Urinary bladder (tissue), 4 donors: ENCODE measurements around the gene CIROP. TPM values are rescaled to one million over a fixed set of nuclear protein-coding genes. Genes with fewer than 3 reads are reported as not detected.

Source experiments
- DNase-seq: peaks from one replicate; pipeline ENCODE4 v3.0.0-alpha.2; 2015; ENCODE audit errors: extremely low spot score
- H3K27ac ChIP-seq: one replicate; pipeline ENCODE4 v1.5.1; 2013; ENCODE audit warnings: low read depth, mild to moderate bottlenecking, moderate library complexity
- H3K36me3 ChIP-seq: one replicate; pipeline ENCODE4 v1.6.1; 2013; ENCODE audit warnings: mild to moderate bottlenecking, moderate library complexity; ENCODE audit not compliant: insufficient read depth
- H3K4me1 ChIP-seq: one replicate; pipeline ENCODE4 v1.6.1; 2013; ENCODE audit warnings: mild to moderate bottlenecking, moderate library complexity; ENCODE audit not compliant: insufficient read depth
- H3K4me3 ChIP-seq: one replicate; pipeline ENCODE4 v1.5.1; 2013; ENCODE audit warnings: low read depth, low read length
- WGBS: extraction: QIAGEN DNeasy Blood & Tissue Kit; methylation state at CpG from one replicate; pipeline ENCODE4 v1.1.7; 2013; 5-methylcytosine and 5-hydroxymethylcytosine counted together
- polyA plus RNA-seq: library from polyadenylated mRNA; stranded (reverse); fragments of 200-250 nt; gene quantifications from one replicate; pipeline ENCODE4 v1.2.3, GENCODE V29; 2013
- total RNA-seq: library from RNA; depleted of rRNA; stranded (reverse); fragments of >200 nt; gene quantifications from one replicate; pipeline ENCODE4 v1.2.3, GENCODE V29; 2014
- donor health status: healthy with polysubstance abuse.
- donor health status: healthy.

CIROP gene
- total and polyA plus RNA-seq, 2 donors: not detected

DNA sequence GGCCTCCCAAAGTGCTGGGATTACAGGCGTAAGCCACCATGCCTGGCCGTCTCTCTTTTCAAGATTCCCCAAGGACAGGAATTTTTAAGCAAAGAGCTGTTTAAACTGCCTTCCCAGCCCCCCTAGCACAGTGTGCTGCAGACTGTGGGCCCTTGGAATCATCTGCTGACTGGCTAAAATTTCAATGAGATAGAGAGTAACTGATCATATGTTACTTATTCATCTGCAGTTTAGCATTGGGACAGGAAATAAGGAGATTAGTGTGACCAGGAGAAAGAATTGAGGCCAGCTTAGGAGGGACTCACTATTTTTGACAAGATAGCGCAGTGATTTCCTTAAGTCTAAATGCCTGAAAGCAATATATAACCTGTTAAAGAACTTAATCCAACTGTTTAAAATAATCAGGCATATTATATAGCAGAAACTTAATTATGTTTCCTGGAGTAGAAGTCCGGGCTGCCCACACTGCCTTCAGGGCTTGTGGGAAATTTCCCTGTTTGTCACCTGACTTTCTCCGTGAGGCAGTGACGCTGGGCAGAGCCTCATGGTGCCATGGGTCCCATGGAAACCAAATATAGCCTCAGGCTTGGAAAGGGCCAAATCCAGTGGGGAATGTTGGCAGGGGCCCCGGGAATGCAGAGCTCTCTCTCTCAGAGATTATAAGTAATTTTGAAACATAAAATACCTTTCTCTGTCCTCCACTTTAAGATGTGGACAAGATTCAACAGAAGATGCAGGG lies 37.1 kb upstream of the CIROP start:
- Histone ChIP-seq H3K4me3 (no peak overlapping the region), H3K4me1 (peaks cover 1% of the 10 kb centered on the region), H3K36me3 (peaks cover 3% of the 10 kb centered on the region), H3K27ac (no peak overlapping the region)
- WGBS: 51% methylated on average over 7 of the region's 7 CpGs
- DNase-seq: no peak

DNA sequence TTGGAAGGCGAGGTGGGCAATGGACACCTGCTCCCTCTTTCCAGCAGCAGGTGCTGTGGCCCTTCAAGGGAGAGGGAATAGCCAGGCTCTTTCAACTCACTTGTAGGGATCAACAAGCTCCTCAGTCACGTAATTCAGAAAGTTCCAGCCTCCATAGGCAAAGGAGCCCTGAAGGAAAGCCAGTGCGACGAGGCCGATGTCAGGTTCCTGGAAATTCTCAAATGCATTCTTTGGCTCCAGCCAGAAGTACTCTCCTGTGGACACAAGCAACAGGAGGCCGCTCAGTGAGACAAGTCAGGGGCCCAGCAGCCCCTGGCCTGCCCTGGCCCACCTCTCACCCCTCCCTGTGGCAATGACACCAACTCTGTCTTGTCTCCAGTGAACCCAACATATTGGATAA lies 35.6 kb upstream of the CIROP start:
- no peak overlapping the region for H3K4me3 ChIP-seq
- H3K36me3 ChIP-seq: peaks cover 3% of the 10 kb centered on the region
- DNase-seq: no peak
- WGBS: 87% methylated on average over 6 of the region's 6 CpGs
- peaks cover 1% of the 10 kb centered on the region for H3K4me1 ChIP-seq
- H3K27ac ChIP-seq: no peak overlapping the region

DNA sequence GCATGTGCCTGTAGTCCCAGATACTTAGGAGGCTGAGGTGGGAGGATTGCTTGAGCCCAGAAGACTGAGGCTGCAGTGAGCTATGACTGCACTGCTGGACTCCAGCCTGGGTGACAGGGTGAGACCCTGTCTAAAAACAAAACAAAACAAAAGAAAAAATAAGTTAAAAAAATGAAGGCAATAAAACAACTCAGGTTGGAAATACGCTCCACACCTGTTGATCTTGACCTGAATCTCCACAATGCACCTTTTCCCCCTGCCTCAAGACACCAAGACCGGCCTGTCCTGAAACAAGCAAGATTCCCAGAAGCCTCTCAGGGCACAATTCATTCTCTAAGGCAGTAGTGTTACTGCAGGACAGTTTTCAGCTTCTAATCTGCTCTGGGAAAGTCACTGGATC lies 35.1 kb upstream of the CIROP start:
- H3K4me3 ChIP-seq: no peak overlapping the region
- peaks cover 3% of the 10 kb centered on the region for H3K36me3 ChIP-seq
- 93% methylated on average over 2 of the region's 2 CpGs for WGBS
- peaks cover 1% of the 10 kb centered on the region for H3K4me1 ChIP-seq
- H3K27ac ChIP-seq: no peak overlapping the region
- DNase-seq: no peak

DNA sequence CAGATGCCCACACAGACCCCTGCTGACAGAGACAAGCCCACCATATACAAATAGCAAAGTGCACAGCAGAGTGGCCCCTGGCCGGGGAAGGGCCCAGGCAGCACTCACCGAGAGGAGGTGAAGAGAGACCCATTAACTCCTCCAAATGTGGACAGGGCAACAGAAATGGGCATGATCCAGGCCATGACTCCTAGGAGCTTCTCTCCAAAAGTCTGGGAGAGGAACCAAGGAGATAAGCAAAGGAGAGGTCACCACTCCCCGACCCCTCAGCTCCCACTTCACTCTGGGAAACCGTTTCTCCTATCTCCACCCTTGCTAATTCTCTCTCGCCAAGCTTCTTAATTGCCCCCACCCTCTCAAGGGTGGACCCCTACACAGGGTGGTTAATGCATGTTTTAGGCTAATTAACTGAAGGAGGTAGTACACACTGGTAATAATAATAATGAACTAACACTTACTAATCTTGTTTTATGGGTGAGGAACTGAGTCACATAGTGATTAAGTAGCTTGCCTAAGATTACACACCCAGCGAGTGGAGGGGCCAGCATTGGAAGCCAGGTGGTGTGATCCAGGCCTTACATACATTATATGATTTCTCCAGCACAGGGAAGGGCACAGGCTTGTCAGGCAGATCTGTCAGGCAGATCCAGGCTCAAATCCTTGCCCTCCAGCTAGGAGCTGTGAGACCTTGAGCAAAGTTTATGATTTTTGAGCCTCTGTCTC lies 33.2 kb upstream of the CIROP start:
- DNase-seq: no peak
- no peak overlapping the region for H3K27ac ChIP-seq
- 83% methylated on average over 6 of the region's 6 CpGs for WGBS
- H3K4me1 ChIP-seq: peaks cover 1% of the 10 kb centered on the region
- H3K4me3 ChIP-seq: no peak overlapping the region
- H3K36me3 ChIP-seq: peaks cover 3% of the 10 kb centered on the region

DNA sequence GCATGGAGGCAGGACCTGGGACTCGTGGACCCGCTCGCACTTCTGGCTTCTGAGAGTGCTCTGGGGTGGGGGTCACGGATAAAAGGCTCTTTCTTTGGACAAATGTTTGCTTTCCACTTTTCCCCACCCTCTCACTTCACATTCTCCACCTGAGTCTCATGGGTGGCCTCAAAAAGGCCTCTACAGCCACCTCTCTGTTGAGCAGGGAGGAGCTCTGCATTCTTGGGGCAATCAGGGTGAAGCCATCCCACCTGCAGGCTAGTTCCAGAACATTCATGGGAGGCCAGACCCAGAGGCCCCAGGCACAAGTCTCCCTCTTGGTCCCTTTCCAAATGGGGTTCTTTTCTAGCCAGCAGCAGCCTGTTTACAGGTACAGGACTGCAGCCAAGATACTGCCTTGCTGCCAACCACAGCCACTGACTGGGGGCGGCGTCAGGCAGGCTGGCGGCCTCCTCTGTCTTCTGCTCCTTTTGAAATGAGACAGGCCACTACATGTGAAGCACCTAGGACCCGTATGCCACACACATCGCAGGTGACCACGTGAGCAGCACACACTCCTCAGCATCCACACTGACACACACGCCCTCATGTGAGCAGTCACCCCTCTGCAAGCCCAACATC lies 32.5 kb upstream of the CIROP start:
- H3K4me3 ChIP-seq: no peak overlapping the region
- WGBS: 79% methylated on average over 11 of the region's 11 CpGs
- no peak overlapping the region for H3K27ac ChIP-seq
- no peak for DNase-seq
- H3K36me3 ChIP-seq: peaks cover 3% of the 10 kb centered on the region
- peaks cover 1% of the 10 kb centered on the region for H3K4me1 ChIP-seq

DNA sequence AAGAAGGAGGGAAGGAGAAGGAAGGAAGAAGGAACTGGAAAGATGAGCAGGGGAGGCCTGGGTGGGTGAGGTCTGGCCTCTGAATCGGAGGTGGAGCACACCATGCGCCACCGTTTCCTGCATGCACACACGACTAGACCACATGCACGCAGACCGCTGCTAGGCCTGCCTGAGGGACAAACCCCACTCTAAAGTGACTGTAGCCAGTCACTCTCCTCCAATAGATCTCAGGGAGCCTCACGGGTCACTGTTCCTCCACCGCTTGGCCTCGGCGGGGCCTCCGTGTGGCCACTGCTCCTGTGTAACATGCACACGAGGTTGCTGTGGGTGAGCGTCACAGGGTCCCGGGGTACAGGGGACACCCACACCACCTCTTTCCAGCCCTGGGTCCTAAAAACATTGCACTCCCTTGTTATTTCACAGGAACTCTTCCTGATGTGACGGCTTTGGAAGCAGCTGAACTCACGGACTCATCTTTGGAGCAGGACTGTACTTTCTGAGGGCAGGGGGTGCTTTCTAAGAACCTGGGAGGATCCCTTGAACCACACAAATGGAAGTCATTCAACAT lies 31.9 kb upstream of the CIROP start:
- 90% methylated on average over 16 of the region's 16 CpGs for WGBS
- DNase-seq: no peak
- H3K36me3 ChIP-seq: peaks cover 3% of the 10 kb centered on the region
- H3K4me3 ChIP-seq: no peak overlapping the region
- H3K27ac ChIP-seq: no peak overlapping the region
- peaks cover 1% of the 10 kb centered on the region for H3K4me1 ChIP-seq

DNA sequence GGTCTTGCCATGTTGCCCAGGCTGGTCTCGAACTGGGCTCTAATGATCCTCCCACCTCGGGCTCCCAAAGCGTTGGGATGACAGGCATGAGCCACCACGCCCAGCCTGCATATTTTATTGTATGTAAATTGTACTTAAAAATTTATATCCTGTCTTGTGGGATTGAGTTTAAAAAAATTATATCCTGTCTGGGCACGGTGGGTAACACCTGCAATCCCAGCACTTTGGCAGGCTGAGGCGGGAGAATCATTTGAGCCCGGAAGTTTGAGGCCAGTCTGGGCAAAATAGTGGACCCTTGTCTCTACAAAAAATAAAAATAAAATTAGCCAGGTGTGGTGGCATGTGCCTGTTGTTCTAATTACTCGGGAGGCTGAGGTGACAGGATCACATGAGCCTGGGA lies 28.2 kb upstream of the CIROP start:
- no peak overlapping the region for H3K27ac ChIP-seq
- 85% methylated on average over 8 of the region's 8 CpGs for WGBS
- DNase-seq: no peak
- H3K4me1 ChIP-seq: no peaks in the 10 kb centered on the region
- no peak overlapping the region for H3K4me3 ChIP-seq
- H3K36me3 ChIP-seq: no peaks in the 10 kb centered on the region

DNA sequence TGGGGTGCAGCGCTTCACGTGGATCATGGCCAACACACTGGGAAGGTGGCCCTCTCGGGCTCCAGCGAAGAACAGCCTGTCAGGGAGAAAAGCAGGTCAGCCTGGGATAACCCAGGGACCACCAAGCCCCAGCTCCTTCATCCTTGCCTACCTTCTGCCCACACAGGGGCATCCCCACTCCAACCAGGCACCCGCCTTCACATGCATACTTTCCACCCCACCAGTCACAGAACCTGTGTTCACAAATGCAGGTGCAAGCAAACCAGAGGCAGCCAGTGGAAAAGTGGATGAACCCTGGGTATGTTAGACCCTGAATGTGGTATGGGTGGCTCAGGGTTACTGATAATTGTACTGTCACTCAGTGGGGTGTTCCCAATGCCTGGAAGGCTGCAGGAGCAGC lies 26.7 kb upstream of the CIROP start:
- Histone ChIP-seq H3K27ac (no peak overlapping the region), H3K4me1 (no peaks in the 10 kb centered on the region), H3K36me3 (peaks cover 2% of the 10 kb centered on the region), H3K4me3 (no peak overlapping the region)
- WGBS: 91% methylated on average over 5 of the region's 5 CpGs
- no peak for DNase-seq

DNA sequence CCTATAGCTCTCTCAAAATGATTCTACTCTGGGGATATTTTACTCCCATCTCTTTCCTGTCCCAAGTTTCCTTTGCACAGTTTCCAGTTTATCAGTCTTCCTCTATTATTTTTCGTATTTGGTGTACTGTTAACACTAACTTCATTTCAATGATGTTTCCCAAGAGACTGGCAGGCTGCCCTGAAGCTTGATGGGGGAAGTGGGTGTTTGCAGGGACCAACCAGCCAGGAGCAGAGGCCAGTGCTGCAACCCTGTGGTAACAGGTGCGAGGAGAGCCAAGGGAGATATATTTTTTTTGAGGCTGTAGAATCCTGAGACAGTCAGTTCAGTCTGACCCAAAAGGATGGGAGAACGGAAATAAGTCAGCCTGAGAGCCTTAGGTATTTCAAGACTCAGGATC lies 26.1 kb upstream of the CIROP start:
- no peak for DNase-seq
- Histone ChIP-seq H3K4me3 (no peak overlapping the region), H3K36me3 (peaks cover 2% of the 10 kb centered on the region), H3K27ac (no peak overlapping the region), H3K4me1 (no peaks in the 10 kb centered on the region)
- WGBS: 71% methylated on average over 3 of the region's 3 CpGs

DNA sequence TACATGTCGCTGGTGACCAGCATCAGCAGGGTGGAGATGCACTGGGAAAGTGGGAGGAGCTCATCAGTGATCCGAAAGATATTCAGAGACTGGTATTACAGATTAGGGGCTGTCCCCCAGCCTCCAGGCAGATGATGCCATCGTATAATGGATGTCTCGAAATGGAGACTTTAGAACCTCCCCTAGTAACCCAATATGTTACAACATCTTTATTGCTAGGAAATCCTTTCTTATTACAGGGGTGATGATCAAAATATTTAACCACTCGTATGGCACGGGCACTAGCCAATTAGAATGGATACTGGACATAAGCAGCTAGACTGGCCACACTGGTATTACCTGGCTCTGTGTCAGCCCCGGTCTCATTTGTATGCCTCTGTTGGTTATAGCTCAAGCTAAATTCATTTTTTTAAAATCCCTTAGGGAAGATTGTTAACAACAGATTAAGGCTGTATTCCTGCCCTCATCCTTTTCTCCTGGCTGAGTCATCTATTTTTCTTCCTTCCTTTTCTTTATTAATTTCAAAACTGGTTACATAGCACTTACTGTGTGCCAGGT lies 25.0 kb upstream of the CIROP start:
- 91% methylated on average over 7 of the region's 7 CpGs for WGBS

DNA sequence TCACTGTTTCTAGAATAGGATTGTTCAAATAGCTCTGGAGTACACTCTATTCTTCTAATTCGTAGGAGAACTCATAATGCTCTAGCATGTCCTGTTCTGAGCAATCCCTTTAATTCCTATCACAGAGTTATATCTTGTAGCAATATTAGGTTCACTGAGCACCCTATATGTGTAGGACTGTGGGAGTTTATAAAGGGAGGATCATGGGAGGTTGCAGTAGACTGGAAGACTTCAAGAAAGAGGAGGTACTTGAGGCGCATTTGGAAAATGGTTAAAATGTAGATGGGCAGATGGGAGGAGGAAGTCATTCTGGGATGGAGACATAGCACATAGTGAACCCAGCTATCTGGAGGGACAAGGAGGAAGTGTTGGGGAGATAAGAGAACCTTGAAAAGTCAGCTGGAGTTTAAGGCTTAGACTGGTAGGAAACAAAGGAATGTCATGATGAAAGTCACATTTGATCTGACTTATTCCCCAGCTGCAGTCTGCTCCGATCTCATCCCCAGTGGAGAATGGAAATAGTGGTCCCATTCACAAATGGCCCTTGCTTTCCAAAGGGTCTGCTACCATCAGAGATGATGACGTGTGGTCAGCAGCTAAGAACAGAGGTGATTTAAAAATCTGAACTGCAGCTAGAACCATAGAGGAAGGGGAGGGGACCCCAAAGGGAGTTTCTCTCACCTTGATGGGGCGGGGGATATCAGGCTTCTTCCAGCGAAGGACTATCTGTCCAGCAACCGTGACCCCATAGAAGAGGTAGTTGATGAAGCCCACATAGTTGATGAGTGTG lies 24.4 kb upstream of the CIROP start:
- Histone ChIP-seq H3K4me1 (no peaks in the 10 kb centered on the region), H3K27ac (no peak overlapping the region), H3K36me3 (peaks cover 2% of the 10 kb centered on the region), H3K4me3 (no peak overlapping the region)
- 86% methylated on average over 7 of the region's 7 CpGs for WGBS
- DNase-seq: no peak

More for the DNA sequence above, 25.0 kb upstream of the CIROP start:
- Histone ChIP-seq H3K4me3 (no peak overlapping the region), H3K27ac (no peak overlapping the region), H3K4me1 (no peaks in the 10 kb centered on the region), H3K36me3 (peaks cover 2% of the 10 kb centered on the region)
- DNase-seq: no peak

DNA sequence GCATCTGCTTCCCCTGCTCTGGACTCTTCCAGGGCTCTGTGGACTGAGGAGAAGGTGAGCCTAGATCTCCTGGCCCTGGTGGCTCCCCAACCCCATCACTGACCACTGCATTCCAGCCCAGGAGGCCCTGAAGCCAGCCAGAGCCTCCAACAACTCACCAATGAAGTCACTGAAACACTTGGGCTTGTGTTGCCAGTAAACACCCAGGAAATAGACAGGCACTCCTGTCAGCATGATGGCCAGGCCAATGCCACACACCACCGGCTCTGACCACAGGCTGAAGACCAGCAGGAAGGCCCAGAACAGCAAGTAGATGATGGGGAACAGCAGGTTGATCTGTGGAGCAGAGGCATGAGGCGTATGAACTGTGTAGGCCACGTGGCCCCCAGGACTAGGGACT lies 23.1 kb upstream of the CIROP start:
- no peak overlapping the region for H3K27ac ChIP-seq
- WGBS: 93% methylated on average over 3 of the region's 3 CpGs
- peaks cover 2% of the 10 kb centered on the region for H3K36me3 ChIP-seq
- H3K4me3 ChIP-seq: no peak overlapping the region
- H3K4me1 ChIP-seq: no peaks in the 10 kb centered on the region
- DNase-seq: no peak
